HG03439 (cell line): Measurements from ENCODE around the gene OPHN1.
"Not testable (repeated sequence)": the region's sequence is repeated elsewhere in the genome, so short reads cannot be mapped to it uniquely, and the experiment has no call there.

Source experiments
- ATAC-seq: cut with Tn5 transposase; IDR thresholded peaks from one replicate; pipeline ENCODE4 v1.9.1; 2021; ENCODE audit warnings: mild to moderate bottlenecking, moderate library complexity; ENCODE audit not compliant: unreplicated experiment

The OPHN1 gene

DNA sequence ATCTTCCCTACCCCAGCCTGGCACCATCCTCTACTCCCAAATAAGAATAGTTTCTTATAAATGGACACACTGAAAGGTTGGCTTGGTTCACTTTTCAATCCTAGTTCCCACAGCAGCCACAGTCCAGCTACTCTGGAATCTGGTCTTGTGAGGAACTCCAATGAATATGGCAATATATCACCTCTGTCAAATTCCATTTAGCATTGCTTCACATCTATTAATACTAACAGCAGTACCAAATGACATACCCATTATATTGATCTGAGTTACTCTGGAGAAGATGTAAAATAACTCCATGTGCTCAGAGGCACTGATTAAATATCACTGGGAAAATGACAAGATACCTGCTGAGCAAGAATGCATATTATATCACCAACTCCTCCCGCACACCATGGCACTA, 8.6 kb downstream of the OPHN1 start:
- ATAC-seq, result no peak

DNA sequence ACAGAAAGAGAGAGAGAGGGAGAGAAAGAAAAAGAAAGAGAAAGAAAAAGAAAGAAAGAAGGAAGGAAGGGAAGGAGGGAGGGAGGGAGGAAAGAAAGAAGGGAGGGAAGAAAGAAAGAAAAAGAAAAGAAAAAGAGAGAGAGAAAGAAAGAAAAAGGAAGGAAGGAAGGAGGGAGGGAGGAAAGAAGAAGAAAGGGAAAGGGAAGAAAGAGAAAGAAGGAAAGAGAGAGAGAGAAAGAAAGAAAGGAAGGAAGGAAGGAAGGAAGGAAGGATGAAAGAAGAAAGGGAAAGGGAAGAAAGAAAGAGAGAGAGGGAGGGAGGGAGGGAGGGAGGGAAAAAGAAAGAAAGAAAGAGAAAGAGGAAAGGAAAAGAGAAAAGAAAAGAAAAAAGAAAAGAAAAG, 10.8 kb downstream of the OPHN1 start:
- ATAC-seq, result no peak

DNA sequence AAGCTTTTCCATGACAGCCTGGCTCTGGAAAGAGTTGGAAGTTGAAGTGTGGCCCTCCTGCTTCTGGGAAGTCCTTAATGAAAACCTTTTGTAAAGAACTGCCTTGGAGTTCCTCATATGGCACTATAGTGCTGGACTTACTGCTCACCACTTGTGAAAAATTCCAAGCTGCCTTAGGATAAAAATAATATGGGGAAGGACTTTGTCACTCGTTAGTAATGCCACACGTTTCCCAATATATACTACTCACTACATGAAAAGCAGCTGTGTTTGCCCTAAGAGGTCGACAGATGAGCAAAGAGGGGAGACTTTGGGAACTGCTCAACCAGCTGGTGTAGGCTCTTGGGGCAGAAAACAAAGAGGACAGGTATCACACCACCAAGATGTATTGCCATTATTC, 11.7 kb downstream of the OPHN1 start:
- ATAC-seq, result no peak

DNA sequence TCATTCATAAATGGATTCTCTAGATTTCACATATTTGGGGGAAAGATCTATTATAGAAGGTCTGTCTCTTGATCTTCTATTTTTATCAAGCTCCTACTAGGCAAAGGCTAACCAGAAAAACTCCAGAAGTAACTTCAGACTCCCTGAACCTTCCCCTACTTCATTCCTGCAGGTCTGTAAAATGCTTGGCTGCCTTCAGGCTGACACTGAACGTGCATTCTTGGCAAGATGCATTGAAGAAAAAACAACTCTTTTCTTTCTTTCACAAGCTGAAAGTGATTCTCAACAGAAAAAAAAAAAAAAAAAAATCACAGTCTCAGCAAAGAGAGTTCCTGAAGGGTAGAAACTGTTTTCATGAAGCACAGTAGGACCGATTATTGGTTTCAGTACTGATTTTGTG, 12.7 kb downstream of the OPHN1 start:
- ATAC-seq, result no peak

DNA sequence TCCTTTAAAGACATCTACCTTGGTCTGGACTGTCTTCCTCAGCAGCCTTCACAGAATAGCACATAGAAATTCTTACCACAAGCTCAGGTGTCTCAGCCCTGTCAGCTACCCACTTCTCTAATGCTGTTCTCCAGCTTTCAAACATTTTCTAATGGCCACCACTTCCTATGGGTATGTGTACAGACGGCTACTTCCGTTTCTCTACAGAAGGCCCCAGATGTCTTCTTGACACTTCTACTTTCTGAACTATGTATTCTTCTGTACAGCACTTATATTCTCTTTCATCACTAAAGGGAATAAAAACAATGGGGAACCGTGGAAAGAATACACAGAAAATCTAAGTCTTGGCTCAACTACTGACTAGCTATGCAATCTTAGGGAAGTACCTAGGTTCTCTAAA, 13.3 kb downstream of the OPHN1 start:
- no peak for ATAC-seq

DNA sequence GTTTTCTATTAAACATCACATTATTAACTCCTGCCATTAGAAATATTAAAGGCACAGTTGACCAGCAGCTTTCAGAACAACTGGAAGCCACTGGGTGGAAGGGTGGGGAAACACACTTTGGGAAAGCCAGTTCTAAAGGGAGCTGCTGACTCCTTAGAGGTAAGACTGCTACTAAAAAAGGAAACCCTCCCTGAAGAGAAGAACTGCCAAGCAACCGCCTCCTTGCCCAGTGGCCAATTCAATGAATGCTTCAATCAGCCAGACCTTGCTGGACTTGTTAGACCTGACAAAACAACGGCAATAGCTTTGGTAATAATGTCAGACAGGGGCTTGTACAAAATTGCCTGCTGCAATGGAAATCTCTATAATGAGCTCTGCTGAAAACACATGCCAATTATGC, 15.6 kb downstream of the OPHN1 start:
- ATAC-seq, result no peak

DNA sequence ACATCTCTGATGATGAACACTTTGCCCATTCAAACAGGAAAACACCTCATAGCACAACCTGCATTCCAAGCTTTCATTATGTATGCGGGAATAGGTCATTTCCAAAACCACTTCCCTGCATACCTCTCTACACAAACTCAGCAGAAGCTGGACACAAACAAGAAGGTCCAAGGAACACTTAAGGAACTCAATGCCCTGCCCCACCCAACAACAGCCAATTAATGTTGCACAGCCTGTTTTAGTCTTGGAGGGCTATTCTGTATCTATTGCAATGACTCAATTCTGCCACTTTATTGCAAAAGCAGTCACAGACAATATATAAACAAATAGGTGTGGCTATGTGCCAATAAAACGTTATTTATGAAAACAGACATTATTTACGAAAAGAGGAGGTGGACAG, 16.7 kb downstream of the OPHN1 start:
- no peak for ATAC-seq

DNA sequence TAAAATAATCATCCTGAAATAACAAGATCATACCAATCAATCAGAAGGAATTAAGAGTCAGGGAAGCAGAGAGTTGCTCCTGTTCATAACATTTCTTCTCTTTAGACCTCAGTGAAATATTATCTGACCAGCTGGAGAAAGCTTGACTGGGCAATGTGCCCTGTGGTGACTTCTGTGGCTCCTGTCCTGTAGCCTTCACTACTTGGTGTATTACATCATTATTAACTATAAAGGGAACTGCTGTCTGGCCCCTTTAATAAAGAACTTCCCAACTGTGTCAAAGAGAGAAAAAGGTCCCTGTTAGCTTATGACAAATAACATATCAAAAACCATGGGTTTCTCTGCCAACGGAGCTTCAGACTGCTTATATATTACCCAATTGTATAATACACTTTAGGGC, 18.0 kb downstream of the OPHN1 start:
- no peak for ATAC-seq

DNA sequence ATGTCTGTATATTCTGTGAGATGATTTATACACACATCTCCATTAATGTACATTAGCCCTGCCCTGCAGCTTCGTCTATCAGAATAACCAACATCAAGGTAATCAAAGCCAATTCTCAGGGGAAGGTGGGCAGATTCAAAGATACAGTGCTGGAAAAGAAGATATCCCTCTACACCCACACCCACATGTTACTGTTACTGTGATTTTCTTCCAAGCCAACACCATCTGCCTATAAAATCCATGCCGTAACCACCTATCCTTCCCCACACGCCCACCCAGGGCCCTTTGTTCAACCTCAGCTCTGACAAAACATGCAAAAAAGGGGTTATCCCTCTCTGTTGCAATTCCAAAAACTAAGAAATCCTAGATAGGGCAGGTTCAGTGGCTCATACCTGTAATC, 20.0 kb downstream of the OPHN1 start:
- ATAC-seq, result no peak

DNA sequence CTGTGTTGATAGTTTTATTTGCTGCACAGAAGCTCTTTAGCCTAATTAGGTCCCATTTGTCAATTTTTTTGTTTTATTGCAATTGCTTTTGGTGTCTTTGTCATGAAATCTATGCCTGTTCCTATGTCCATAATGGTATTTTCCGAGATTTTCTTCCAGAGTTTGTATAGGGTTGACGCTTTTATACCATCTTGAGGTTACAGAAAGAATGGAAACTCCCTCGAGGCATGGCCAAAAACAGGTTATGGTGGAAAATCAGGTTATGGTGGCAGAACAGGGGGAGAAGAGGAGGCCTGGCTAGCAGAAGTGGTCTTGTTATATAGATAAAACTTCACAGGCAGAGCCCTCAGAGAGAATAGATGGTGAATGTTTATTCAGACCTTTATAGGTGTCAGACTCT, 21.6 kb downstream of the OPHN1 start:
- no peak for ATAC-seq

DNA sequence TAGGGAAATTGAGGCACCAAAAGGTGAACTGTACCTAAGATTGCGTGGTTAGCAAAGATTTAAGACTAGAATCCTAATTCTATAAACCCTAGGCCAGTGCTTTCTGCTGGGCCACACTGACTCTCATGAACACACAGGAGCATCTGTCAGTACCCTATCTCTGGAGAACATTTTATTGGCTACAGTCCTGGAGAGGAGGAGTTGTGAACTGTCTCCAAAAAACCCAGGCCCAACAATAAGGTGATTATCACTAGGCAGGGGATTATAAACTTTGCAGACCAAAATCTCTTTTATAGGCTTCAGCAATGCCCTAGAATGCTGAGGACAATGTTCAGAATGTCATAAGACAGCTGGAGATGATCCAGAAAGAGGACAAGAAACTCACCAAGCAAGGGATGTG, 24.1 kb downstream of the OPHN1 start:
- no peak for ATAC-seq

DNA sequence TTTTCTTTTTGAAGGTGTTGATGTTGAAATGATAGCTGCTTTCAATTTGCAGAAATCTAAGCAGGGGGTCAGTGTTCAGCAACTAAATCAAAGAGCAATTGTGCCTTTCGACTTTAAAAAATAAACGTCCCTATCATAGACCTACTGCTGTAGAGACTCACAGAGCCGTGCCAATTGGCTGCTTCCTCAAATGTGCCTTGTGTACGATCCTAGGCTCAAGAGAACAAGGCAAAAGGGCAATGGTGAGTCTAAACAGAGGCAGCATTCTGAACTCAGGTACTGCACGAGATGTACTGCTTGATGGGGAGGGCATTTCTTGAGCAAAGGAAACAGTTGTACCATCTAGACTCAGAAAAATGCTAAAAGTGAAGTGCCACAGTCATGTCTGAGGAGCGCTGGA, 29.8 kb downstream of the OPHN1 start:
- ATAC-seq, result no peak

DNA sequence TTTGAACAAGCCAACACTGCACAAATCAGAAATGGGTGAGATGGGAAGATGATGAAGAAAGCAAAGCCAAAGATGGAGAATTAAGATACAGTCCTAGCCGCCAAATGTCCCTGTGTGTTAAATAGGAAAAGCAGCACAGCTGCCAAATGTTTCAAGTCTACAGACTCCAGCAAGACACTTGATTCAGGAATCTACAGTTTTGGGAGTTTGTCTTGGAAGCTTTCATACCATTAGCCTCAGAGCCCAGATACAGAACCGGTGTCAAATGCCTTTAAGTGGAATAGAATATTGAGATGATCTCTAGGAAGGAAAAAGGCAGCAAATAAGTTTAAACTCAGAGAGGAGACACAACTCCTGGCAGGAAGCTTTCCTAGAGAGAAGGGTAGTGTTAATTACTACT, 30.3 kb downstream of the OPHN1 start:
- no peak for ATAC-seq

DNA sequence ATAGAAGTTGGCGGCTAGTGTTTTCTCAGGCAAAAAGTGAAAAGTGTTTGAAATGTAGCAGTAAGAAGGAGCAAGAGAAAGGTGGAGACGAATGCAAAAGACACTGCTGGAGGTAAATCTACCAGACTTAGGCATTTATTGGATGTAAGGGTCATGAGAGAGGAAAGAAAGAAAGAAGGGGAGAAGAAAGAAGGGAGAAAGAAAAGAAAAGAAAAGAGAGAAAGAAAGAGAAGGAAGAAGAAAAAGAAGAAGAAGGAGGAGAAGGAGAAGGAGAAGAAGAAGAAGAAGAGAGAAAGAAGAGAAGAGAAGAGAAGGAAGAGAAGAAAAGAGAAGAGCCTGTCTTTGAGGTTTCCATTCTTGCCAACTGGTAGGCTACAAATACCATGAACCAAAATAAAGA, 31.2 kb downstream of the OPHN1 start:
- no peak for ATAC-seq

DNA sequence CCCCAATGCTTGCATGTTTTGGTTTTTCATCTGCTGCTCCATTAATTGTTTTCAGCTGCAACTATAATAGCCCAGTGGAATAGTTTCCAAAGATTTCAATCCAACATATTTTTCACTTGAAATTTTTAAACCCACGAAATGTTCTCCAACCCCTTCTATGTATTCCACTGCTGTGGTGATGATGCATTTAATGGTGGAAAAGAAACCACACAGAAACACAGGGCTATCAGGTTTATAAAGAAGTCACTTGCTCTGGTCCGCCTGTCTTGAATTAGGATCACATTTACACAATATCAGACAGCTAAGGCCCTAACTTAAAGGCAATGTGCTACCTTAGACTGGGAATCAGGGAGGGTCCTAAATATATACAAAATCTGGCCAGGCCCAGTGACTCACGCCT, 35.0 kb downstream of the OPHN1 start:
- ATAC-seq, result no peak

DNA sequence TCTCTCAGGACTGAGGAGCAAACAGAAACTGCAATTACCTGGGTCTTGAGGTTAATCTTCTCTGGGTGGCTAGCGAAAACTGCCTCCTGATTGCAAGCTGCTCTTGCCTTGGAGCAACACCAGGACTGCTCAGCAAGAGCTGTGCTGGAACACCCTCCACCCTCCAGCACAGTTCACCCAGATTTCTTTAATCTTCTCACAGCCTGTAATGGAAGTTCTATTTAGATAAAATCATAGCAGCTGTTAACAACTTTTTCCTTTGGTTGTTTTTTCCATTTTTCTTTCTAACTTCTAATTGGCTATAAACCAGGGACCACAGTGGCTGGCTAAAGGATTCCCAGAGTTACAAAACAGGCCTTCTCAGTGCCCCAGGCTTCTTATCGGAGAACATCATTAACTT, 36.3 kb downstream of the OPHN1 start:
- ATAC-seq, result no peak

DNA sequence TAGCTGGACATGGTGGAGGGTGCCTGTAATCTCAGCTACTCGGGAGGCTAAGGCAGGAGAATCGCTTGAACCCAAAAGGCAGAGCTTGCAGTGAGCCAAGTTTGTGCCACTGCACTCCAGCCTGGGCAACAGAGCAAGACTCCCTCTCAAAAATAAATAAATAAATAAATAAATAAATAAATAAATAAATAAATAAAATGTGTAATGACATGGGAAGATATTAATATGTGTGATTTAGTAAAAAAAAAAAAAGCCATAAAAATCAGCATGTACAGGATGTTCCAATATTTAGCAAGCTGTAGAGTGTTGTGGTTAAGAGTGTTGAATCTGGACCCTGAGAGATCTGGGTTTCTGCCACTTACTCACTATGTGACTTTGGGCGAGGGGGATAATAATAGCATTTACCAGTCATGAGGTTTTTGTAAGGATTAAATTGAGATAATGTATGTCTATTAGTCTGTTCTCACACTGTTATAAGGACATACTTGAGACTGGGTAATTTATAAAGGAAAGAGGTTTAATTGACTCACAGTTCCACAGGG, 43.8 kb downstream of the OPHN1 start:
- ATAC-seq, result not testable (repeated sequence)

DNA sequence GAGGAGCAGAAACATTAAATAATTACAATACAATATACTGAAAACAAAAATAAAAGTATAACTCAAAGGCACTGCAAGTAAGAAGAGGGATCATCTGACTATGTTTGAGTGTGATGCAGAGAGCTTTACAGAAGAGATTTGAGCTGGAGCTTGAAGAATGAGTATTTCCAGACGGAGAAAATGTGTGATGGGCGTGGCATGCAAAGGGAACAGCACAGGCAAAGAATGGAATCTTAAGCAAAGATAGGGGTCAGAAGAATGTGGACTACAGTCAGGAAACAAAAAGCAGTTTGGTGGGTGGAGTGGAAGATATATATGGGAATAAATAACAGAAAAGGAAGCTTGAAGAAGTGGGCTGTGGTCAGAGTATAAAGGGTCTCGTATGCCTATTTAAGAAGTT, 45.5 kb downstream of the OPHN1 start:
- ATAC-seq, result no peak

DNA sequence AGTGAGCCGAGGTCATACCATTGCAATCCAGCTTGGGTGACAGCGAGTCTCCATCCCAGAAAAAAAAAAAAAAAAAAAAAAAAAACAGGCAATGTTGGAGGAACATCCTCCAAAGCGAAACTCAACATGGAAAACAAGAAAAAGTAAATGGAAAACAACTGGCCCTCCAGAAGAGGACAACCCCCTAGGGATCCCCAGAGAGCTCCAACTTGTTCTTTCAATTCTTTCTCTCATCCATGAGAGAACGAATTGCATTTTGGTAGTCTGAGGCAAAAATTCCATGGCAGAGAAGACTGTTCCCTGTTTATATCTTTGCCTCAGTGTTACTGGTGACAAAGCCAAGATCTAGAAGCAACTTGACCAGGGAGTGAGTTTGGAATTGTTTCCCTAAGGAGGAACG, 49.8 kb downstream of the OPHN1 start:
- no peak for ATAC-seq

DNA sequence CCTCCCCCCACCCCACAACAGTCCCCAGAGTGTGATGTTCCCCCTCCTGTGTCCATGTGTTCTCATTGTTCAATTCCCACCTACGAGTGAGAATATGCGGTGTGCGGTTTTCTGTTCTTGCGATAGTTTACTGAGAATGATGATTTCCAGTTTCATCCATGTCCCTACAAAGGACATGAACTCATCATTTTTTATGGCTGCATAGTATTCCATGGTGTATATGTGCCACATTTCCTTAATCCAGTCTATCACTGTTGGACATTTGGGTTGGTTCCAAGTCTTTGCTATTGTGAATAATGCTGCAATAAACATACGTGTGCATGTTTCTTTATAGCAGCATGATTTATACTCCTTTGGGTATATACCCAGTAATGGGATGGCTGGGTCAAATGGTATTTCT, 55.7 kb downstream of the OPHN1 start:
- ATAC-seq, result not testable (repeated sequence)

DNA sequence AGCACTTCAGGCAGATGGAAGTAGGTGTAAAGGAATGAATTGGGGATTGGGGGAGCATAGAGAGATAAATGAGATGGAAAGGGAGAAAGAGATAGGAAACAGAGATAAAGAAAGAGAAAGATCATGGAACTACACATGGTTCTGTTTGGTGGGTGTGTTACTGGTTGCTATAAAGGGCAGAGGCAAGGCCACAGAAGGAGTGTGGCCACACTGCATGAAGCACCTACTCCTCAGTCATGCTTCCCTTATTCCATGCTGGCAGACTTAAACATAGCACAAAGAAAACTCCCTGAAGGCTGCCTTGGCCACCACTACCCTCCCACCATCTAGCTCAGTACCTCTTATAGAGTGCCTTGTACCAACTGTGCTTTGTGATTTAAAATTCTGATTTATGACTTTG, 56.9 kb downstream of the OPHN1 start:
- no peak for ATAC-seq

DNA sequence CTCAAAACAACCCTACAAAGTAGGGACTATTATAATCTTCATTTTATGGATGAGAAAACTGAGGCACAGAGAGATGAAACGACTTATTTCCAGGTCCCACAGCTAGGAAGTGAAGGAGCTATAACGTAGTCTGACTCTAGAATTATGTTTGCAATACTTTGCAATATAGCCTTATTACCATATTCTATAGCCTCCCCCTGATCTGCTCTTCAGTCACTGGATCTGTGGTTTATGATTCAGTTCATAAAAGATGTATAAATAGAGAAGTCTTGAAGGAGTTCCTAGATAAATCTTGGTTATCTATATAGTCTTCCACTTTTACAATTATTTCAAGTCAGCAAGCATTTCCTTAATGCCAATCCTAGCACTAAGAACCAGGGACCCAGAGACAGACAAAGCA, 57.5 kb downstream of the OPHN1 start:
- no peak for ATAC-seq

DNA sequence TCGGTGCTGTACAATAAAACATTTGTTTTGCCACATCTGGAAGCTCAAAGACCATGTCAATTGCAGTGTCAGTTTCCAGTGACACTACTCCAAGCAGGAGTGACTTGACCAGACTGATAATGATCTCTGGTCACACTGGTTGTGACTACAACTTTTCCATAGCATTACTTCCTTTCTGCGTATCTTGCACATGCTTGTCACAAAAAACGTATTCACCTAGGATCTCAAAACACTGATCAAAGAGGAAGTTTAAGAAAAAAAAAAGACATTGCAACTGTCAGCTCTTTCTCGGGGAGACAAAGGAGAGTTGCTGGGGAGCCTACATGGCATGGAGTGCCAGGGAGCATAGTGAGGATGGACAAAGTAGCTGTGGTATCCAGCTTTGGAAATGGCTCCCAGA, 60.6 kb downstream of the OPHN1 start:
- no peak for ATAC-seq

DNA sequence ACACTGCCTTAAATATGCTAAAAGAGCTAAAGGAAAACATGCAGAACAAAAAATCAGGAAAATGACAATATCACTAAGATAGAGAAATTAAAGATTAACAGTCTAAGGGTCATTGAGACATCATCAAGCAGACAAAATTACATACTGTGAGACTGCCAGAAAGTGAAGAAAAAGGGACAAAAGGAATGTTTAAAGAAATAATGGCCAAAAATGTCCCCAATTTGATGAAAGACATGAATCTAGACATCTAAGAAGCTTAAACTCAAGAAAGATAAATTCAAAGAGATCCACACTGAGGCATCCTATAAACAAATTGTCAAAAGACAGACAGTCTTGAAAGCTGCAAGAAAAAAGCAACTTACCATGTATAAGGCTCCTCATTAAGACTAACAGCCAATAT, 63.7 kb downstream of the OPHN1 start:
- no peak for ATAC-seq
